GM19035 (cell line): Measurements from ENCODE around the gene BLCAP.

ENCODE experiments used
- ATAC-seq: cut with Tn5 transposase; IDR thresholded peaks from one replicate; pipeline ENCODE4 v1.9.1; 2021; ENCODE audit not compliant: unreplicated experiment

The BLCAP gene

DNA sequence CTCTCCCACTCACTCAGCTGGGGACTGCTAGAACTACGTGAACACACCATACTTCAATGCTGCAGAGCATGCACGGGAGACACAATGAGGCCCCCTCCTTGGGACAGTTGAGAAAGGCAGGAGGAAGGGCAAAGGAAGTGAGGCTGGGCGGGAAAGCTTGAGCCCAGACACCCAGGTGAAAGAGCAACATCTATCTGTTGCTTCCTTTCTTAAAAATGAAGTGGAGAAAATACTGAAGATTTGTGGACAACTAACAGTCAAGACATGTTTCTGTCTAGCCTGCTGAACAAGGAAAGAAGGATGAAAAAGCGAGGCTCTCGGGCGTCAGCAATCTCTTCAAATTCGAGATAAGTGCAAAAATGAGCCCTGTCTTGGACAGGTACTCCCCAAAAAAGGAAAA lies 9.6 kb downstream of the BLCAP start:
- ATAC-seq: no peak

DNA sequence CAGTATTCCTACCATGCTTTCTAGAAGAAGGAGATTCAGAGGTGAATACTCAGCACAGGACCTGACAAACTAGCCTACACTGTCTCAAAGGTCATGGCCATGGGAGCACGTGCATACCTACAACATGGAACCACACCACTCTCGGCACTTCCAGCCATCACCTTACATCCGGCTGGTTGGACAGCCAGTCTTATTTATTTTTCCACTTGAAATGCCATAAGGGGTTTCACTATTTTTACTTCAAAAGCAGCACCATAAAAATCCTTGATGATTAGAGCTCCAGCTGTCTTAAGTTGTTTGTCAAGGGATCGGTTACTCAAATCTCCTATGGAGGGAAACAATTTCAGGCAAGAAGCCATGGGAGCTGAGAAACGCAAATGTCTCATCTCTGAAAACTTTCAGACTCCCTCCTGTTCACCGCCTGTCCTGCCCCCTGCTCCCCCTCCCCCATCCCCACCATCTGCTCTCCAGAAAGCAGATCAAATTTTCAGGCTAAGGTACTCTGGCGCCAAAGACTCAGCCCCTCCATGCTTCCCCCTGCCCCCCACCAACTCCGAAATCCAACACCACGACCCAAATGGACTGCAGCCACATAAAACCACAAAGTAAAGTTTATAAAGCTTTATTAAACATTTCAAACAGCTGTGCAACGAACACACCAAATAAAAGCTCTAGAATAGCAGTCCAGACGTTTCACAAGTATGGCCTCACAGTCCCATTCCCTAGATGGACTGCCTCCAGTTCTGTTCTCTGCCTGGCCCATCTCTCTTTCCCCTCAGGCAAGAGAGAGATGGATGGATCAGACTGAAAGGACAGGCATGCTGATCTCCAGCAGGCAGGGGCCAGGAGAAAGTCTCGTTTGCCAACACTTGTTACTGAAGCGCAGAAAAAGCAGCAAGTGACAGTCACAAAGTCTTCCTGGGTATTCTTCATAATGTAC lies 10.6 kb downstream of the BLCAP start:
- no peak for ATAC-seq

DNA sequence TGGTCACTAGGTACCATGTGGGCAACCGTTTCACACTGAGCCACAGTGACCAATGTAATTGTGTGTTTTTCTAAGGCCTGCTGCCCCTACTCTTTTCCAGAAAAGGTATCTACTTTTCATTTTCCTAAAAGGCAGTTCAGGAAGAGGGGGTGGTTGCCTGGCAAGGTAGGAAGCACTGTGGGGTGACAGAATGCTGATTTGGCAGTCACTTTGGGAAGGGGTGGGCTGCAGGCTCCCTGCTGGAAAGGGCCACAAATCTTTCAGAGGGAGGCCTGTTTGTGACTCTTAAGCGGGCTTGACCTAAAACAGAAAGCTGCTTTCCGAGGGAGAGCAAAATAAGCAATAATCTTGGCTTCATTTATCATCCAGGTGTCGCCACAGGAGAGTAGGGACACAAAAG lies 11.8 kb downstream of the BLCAP start:
- ATAC-seq: no peak

GRCh38 chr20:37513779-37514359 lies 13.8 kb downstream of the BLCAP start:
- ATAC-seq: no peak

DNA sequence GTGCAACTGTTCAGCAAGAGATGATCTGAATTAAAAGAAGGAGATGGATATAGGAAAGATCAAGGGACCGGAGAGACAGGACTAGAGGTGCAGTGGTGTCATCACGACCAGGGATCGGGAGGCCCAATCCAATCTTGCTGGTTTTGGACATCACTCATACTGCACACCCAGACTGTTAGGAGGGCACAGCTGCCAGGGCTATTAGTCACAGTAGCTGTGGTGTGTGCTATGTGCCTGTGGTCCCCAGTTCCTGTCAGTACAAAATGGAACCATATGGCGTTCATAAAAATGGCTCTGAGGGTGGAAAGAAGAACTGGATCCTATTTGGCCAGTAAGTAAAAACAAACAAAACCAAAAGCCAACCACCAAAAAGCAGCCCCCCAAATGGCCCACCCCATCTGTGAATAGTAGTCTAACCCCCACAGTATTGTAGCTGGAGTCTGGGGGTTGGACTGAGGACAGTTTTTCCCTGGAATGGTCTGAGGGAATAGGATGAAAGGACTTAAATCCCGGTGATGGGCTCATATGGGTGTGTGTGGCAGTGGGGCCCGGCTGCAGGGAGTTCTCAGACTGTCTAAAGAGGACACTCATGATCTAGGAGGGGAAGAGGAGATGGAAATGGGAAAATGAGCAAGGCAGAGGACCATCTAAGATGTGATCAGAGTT lies 15.9 kb downstream of the BLCAP start:
- no peak for ATAC-seq

DNA sequence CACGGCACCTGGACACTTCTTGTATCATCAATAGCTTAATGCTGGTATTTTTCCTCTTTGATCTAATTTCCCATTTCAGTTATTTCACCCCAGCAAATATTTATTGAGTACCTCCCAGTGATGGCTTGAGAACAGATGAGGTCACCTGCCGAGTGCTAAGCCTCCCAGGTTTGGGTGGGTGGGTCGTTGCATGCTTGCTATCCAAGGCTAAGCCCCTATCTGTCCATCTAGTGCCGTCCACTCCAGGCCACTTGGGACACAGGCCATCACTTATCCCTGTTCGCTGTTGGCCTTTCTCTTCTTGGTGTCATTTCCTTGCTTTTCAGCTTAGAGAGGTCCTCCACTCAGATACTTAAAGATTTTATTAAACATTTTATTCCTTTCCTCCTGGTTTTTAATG lies 17.4 kb downstream of the BLCAP start:
- no peak for ATAC-seq

- no peak for ATAC-seq
Observed at GRCh38 chr20:37506152-37506725, 21.4 kb downstream of the BLCAP start.

DNA sequence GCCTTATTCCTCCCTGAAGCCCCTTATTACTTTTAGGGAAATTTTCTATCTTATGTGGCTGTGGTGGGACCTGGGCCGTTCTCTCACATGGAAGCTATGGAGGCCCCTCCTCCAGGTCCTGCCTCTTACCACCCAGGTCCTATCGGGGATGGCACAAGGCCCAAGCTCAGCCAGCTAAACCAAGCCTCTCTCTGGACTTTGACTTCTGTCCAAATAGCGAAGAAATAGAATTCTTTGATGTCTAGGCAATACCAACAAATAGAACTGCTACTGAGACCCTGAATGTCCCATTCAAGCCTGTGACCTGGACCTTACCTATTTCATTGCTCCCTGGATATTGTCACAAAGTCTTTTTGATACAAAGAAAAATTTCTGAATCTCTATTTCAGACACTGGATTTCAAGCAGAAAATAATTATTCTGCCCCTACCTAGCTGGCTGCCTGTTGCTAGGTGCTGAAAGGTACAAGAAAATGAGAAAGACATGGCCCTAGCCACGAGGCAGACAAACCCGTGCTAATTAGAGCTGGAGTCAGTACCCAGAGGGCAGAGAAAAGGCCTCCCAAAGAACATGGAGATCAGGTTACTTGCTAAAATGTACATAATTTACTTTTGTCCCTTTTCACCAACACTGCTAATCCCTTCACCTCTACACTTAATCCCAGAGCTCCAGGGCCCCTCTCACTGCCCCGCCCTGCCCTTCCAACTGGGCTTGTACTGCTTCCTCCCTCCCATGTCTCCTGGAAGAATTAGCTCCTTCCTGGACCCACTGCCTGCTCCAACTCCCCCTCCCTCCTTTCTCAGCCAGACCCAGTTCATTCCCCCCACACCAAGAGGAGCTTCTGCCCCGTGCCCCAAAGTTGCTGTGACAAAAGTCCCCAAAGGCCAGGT lies 22.2 kb downstream of the BLCAP start:
- no peak for ATAC-seq

DNA sequence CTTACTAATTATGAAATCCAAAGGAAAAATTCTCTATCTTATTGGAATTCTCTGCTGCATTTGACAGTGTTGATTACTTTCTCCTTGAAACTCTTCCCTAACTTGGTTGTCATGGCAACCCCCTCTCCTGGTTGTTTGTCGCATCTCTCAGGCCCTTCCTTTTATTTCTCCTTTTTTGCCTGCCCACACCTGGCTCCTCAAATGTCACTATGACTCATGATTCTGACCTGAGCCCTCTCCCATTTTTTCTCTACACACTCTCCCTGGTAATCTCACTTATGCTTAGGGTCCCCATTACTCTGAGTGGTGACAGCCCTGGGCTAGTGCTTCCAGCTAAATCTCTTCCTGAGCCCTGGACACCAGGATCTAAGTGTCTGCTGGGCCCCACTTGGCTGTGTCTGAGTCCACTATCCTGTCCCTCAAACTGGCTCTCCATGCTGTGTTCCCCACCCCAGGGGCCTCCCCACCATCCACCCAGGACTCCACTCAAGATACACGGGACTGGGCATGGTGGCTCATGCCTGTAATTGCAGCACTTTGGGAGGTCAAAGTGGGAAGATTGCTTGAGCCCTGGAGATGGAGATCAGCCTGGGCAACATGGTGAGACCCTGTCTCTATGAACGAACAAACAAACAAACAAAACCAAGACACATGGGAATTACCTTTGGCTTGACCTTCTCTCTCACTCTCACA lies 23.1 kb downstream of the BLCAP start:
- ATAC-seq: no peak

DNA sequence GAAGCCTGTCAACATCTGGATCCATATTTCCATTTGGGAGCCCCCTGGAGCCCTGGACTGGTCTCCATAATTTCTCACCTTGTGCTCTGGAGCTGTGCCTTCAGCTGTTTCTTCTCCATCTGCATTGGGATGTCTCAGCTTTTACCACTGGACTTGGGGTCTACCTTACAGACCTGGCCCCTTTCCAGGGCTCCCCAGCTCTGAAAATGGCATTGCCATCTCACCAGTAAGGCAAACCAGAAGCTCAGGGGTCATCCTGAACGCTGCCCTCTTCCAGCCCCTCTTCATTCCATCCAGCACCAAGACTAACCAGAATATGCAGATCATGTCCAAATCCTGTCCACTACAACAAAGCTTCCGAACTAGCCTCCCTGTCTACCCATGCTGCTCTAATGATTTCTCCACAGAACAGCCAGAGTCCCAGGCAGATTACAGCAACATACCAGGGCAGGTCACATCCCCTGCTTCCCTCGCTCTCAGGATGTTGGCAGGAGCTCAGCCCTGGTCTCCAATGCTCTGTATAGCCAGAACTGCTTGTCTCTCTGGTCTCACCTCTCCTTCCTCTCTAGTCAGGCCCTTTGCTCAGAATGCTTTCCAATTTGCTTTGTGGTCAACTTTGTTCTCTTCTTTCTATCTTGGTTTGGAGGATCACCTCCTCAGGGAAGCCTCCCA lies 24.3 kb downstream of the BLCAP start:
- ATAC-seq: no peak

DNA sequence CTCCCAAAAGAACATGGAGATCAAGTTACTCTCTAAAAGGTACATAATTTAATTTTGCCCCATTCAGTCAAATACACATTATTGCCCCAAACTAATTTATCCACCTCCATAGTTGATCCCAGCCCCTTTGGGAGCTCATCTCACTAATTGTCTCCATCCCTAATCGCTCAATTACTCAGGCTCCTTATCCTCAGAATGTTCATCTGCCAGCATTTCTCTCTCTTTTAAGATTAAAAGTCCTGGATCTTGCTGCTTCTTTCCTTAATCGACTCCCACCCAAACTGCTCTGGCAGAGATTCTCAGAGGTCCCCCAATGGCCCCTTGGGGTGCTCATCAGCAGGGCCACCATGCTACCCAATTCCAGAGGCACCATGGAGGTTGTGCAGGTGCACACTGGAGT lies 25.0 kb downstream of the BLCAP start:
- no peak for ATAC-seq

- no peak for ATAC-seq
Observed at GRCh38 chr20:37501940-37502339, 25.7 kb downstream of the BLCAP start.

DNA sequence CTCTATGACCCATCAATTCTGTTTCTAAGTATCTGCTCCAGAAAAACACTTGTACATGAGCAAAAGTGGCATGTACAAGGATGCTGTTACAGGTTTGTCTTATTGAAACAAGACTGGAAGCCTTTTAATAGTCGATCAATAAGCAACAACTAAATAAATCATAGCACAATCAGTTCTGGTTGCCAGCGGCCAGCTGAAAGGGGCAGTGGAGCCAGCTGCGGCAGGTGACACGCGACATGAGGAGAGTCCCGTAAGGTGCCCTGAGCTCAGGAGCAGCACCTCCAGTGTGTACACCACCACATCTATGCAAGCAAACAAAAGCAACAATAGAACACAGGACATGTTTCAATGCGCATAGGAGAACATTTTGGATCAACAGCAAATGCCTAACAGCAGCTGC lies 27.4 kb downstream of the BLCAP start:
- ATAC-seq: no peak

DNA sequence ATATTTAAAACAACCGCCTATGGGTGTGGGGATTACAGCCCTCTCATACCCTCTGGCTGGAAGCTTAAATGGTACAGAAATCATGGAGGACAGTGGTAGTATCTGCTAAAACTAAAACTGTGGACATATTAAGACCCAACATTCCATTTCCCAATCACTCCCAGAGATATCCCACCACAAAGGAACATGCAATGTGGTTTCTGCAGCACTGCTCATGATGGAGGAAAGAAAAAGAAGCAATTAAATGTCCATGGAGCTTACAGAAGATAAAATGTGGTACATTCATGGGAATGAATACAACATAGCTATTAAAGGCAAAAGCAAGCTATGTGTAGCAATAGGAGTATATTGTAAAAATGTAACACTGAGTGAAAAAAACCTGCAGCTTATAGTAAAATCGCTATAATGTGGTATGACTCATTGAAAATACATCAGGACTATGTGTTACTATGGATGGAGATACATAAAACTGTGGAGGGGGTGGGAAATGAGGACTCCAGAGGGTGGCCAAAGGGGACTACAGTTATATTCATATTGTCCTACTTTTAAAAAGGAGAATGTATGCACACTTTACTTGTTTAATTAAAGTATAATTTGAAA lies 29.5 kb downstream of the BLCAP start:
- ATAC-seq: no peak

DNA sequence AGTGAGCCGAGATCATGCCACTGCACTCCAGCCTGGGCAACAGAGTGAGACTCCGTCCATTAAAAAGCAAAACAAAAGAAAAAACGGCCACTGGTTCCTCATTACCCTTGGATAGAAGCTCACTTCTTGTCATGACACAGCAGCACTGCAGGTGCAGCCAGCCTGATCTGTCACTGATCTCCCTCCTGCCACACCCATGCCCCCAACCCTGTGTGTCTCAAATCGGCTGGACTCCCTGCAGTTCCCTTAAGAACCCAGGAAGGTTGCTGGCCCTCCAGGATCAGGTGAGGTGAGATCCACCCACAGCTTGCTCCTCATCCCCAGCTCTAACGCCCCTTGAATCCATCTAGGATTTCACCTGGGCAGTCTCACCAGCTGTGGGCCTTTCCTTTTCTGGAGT lies 32.9 kb downstream of the BLCAP start:
- ATAC-seq: no peak

DNA sequence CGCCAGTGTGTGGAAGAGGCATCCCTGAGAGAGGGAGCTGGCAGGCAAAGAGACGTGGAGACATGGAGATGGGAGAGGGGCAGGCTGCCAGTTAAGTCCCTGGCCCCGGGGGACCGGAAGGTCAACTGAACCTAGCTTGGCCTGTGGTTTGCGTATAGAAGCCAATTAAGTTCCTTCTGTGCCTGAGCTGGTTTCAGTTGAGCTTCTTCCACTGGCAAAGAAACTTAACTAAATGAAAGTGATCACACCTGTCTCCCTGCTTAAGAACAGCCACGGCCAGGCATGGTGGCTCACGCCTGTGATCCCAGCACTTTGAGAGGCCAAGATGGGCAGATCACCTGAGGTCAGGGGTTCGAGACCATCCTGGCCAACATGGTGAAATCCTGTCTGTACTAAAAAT lies 33.4 kb downstream of the BLCAP start:
- no peak for ATAC-seq

DNA sequence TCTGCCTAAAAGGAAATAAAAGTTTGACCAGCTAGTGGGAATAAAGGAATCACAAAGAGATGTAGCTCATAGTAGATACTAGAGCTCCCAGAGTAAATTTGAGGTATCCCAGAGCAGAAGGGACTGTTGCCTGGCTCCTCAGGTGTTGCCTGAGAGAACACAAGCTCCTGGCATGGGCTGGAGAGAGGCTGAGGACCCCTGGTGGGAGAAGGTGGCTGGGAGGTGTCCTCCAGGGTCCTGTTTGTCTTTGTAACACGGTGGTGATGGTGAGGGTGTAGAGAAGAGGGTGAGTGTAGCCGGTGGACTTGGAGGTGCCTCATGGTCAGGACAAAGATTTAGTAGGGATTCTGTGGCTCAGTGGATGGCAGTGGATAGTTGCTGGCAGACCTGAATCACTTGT lies 34.7 kb downstream of the BLCAP start:
- no peak for ATAC-seq

DNA sequence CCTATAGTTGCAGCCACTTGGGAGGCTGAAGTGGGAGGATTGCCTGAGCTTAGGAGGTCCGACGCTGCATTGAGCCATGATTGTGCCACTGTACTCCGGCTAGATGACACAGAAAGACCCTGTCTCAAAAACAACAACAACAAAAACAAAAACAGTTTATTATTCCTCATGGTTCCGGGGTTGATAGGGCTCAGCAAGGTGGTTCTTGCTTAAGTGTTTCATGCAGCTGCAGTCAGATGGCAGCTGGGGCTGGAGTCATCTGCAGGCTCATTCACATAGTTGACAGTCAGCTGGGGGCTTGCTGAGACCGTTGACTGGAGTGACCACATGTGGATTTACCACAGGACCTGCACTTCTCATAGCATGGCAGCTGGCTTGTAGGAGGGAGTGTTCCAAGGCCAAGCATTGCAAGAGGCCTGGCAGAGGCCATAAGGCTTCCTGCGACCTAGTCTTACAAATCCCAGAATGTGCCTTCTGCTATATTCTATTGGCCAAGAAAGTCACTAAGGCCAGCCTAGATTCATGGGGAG lies 35.5 kb downstream of the BLCAP start:
- no peak for ATAC-seq
